GM23338 (cell line): ENCODE results near the gene ZNF593OS.

Experiments
- CREB1 ChIP-seq: fragments of 250-450 bp; sonication (Bioruptor Pico); IDR thresholded peaks from 2 replicates; pipeline ENCODE4 v1.5.0; 2020; ENCODE audit warnings: low read depth, mild to moderate bottlenecking, moderate library complexity
- CTCF ChIP-seq, 2 experiments: fragments of 200-600 bp in 1 of 2; sonication (generic) in 1 of 2; conservative IDR thresholded peaks; 2 replicates each; pipeline versions ENCODE4 v1.5.1 to v1.6.1; 2016 to 2017; ENCODE audit warnings: antibody characterized with exemption in 2 of 2, low read depth in 2 of 2, mild to moderate bottlenecking in 2 of 2, moderate library complexity in 1 of 2
- EZH2 ChIP-seq: fragments of 200-600 bp; sonication (generic); IDR thresholded peaks from one replicate; pipeline ENCODE4 v1.8.0; 2017; ENCODE audit warnings: antibody characterized with exemption, mild to moderate bottlenecking, low read depth; ENCODE audit not compliant: unreplicated experiment
- JUNB ChIP-seq: IDR thresholded peaks from one replicate; pipeline ENCODE4 v1.6.1; 2016; ENCODE audit warnings: antibody characterized with exemption; ENCODE audit not compliant: unreplicated experiment
- POLR2AphosphoS5 ChIP-seq: IDR thresholded peaks from 2 replicates; pipeline ENCODE4 v1.6.1; 2016; ENCODE audit warnings: antibody characterized with exemption, low read depth
- REST ChIP-seq: IDR thresholded peaks from one replicate; pipeline ENCODE4 v1.6.1; 2018; ENCODE audit warnings: antibody characterized with exemption; ENCODE audit not compliant: unreplicated experiment
- ZNF331 ChIP-seq: fragments of 250-450 bp; sonication (Bioruptor Pico); IDR thresholded peaks from 2 replicates; pipeline ENCODE4 v1.5.0; 2020; ENCODE audit warnings: low read depth, mild to moderate bottlenecking, moderate library complexity

- TF ChIP-seq CTCF (conservative IDR thresholded peaks at IDR 0.05; ENCODE audit: low read depth in 2 of 2) = no peak
- no peak for TF ChIP-seq POLR2AphosphoS5
- TF ChIP-seq EZH2 = no peak
- TF ChIP-seq JUNB = no peak
- TF ChIP-seq CREB1 (CRISPR knock-in tag) = no peak
- no peak for TF ChIP-seq REST
- no peak for TF ChIP-seq ZNF331 (CRISPR knock-in tag)
Observed at GRCh38 chr1:26220199-26220912, 48.7 kb upstream of the ZNF593OS start.
